Fibroblast of skin of right quadriceps (primary cell): ENCODE results near the gene CCDC6.
A peak's percentile ranks its signal among the peaks of the same experiment; 100 is the strongest.
"Not testable (repeated sequence)": the region's sequence is repeated elsewhere in the genome, so short reads cannot be mapped to it uniquely, and the experiment has no call there.

Source experiments
- DNase-seq: peaks from one replicate; pipeline ENCODE4 v3.0.0-alpha.2; 2013

CCDC6 gene

GRCh38 chr10:59906417-59907202 is at the start of gene CCDC6:
Gene CCDC6, minus strand, starts transcription at chr10:59906556. Its CDS starts 132 bp downstream, at chr10:59906424.
- DNase-seq, result peak; percentile 92

GRCh38 chr10:59954296-59954695 is 47.9 kb upstream of the CCDC6 start:
- DNase-seq, result peak; percentile 11

DNA sequence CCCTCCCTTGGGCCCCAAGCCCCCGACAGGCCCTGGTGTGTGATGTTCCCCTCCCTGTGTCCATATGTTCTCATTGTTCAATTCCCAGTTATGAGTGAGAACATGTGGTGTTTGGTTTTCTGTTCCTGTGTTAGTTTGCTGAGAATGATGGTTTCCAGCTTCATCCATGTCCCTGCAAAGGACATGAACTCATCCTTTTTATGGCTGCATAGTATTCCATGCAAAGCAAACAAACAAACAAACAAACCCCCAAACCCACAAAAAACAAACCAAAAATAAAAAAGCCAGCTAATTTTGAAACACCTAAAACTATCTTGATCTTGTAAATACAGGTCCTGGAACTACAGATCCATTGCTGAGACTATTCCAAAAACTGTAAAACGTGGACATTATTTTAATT is 47.4 kb upstream of the CCDC6 start:
- not testable (repeated sequence) for DNase-seq

- no peak for DNase-seq
Observed at GRCh38 chr10:59950105-59950504, 43.7 kb upstream of the CCDC6 start.

GRCh38 chr10:59949608-59950007 is 43.3 kb upstream of the CCDC6 start:
- no peak for DNase-seq

DNA sequence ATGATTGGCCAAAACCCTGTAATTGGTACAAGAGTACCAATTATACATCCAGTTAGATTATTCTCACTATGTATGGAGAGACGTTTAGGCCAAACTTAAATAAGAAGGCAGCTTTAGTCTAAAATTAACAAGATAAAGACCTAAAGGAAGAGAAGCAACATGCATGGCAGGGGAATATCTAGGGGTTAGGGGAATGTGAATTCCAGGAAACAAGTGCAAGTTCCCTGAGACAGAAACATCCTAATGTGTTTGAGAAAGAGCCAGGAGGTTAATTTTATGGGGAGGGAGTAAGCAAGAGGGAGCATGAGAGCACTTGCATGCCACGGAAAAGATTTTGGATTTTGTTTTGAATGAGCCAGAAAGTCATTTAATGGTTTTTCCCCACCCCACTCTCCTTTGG is 39.6 kb upstream of the CCDC6 start:
- no peak for DNase-seq

DNA sequence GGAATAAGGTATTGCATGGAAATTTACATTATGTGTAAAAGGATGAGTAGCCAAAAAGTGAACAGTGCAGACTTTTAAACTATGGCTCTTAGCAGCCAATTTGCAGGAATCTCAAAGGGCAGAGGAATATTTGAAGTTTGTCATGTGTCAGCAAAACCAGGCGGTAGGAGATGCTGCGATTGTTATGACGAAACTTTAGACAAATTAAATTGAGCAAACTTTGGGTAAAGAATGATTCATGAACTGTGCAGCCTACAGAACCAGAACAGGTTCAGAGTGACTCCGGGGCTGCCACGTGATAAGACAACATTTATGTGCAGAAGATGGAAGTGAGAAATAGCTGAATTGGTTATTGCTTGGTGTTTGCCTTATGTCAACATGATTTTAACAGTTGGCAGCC is 39.2 kb upstream of the CCDC6 start:
- DNase-seq, result no peak

DNA sequence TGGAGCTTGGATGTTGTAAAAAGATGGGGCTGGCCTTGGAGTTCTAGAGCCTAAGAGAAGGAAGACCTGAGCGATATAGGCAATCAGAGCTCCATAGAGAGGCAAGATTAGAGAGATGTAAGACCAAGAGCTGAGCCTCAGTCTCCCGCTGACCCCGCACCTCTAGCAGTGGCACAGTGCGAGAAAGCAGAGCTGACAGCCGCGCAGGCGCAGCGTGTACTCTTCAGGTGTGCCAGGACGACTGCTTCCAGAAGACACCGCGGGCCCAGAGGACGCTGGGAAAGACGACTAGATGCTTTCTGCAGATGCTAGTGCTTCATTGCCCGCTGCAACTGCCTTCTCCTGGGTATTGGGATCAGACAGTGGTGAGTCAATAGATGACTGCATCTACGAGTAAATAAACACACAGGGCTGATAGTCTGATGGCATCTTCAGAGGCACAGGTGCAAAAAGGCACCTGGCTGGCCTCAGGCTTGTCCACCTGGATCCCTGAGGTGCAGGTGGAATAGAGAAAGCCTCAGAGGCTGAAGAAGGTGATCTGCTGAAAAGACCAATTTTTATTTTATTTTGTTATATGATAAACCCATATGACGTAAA is 38.1 kb upstream of the CCDC6 start:
- no peak for DNase-seq

GRCh38 chr10:59942556-59942955 is 36.2 kb upstream of the CCDC6 start:
- no peak for DNase-seq

DNA sequence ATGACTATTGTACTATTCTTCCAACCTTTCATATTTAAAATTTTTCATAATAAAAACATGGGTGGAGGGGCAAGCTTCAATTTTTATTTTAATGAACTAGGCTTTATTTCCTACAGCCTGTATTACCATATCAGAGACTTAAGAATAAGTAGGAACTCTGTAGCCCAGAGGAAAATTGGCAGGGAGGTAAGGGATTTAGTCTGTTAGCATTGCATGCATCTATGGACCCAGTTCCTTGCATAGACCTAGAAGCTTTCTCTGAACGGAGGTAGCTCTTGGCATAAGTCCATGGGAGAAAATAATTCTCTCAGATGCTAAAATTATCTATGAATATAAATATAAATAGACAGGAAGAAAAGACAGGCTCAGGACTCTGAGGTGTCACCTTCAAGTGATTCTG is 31.4 kb upstream of the CCDC6 start:
- DNase-seq, result no peak

- no peak for DNase-seq
Observed at GRCh38 chr10:59934701-59935100, 28.3 kb upstream of the CCDC6 start.

DNA sequence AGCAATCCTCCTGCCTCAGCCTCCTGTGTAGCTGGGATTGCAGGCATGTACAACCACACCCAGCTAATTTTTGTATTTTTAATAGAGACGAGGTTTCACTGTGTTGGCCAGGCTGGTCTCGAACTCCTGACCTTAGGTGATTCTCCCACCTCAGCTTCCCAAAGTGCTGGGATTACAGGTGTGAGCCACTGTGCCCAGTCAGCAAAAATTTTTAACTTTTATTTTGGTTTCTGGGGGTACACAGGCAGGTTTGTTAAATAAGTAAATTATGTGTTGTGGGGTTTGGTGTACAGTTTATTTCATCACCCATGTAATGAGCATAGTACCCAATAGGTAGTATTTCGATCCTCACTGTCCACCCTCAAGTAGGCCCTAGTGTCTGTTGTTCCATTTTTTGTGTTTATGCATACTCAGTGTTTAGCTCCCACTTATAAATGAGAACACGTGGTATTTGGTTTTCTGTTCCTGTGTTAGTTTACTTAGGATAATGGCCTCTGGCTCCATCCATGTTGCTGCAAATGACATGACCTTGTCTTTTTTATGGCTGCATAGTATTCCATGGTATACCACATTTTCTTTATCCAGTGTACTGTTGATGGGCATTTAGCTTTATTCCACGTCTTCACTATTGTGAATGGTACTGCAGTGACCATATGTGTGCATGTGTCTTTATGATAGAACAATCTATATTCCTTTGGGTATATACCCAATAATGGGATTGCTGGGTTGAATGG is 24.6 kb upstream of the CCDC6 start:
- DNase-seq, result not testable (repeated sequence)

DNA sequence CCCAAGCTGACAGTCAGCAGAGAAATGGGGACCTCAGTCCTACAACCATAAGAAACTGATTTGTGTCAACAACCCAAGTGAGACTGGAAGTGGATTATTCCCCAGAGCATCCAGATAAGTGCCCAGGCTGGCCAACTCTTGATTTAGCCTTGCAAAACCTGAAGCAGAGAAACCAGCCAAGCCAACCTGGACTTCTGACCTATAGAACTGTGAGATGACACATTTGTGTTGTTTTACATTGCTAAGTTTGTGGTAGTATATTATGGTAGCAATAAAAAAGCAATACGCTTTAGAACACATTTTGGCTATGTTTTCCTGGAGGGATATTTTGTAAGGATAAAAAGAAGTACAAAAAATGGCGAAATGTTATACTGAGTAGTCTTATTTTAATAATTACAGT is 19.7 kb upstream of the CCDC6 start:
- no peak for DNase-seq

- DNase-seq, result no peak
Observed at GRCh38 chr10:59922907-59923306, 16.6 kb upstream of the CCDC6 start.

GRCh38 chr10:59917922-59918321 is 11.6 kb upstream of the CCDC6 start:
- no peak for DNase-seq

GRCh38 chr10:59913547-59914237 is 7.3 kb upstream of the CCDC6 start:
- DNase-seq, result no peak

- DNase-seq, result no peak
Observed at GRCh38 chr10:59910867-59911266, 4.5 kb upstream of the CCDC6 start.

DNA sequence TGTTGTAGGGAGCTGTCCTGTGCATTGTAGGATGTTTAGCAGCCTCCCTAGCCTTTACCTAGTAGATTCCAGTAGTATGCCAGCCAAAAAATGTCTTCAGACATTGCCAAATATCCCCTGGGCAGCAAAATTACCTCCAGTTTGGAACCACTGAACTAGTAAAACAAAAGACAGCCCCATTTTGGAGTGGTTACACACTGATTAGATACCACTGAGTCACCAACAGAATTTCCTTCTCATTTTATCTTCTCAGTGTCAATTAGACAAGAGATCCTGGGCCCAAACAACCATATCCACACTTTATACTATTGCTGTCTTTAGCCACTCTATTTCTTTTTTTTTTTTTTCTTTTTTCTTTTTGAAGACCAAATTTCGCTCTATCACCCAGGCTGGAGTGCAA is 3.5 kb upstream of the CCDC6 start:
- no peak for DNase-seq

GRCh38 chr10:59908808-59909143 is 2.4 kb upstream of the CCDC6 start:
- DNase-seq, result no peak

DNA sequence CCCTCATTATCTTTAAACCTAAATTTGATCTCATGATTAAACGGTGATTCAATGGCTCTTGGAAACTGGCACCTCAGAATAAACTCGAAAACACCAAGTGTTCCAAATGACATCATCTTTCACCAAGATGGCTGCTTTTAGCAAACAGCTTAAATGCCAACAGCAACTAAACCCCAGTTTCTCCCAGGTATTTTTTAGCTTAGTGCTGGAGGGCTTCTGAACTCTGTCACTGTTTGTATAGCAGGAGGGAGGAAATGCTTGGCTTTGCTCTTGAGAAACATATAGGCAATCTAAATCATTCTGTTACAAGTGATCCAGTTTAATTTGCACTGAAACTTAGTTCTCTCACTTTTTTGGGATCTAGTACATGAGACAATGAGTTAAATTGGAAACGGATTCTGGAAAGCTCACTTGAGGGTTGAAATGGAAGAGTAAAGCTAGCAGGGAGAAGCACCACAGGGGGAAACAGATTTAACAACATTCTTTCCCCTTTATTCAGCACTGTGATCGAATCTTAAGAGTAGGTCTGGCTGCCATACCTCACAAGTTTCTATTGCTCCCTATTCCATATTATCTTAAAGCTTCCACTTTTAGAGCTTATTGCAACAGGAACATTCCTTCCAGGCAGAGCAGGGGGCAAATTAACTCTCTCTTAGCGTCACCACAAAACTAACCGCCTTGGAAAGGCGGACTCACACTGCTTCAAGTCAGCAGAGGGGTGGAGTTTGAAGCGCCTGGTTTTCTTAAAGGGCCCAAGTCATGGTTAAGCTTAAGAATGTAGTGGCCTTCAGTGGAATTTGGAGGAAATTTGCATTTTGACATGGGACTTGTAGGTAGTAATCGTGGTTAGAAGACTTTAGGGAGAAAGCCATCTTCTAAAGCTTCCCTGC is 1.8 kb upstream of the CCDC6 start:
- peak; percentile 93 for DNase-seq

GRCh38 chr10:59907537-59907917 is 1.2 kb upstream of the CCDC6 start:
- DNase-seq, result no peak

GRCh38 chr10:59905731-59906416 is 482 bp downstream of the CCDC6 start:
- DNase-seq, result no peak
